ENCODE measurements around the gene PGA5. TPM values are rescaled to one million over a fixed set of nuclear protein-coding genes. Genes with fewer than 3 reads are reported as not detected.
A peak's percentile ranks its signal among the peaks of the same experiment; 100 is the strongest.

Gene PGA5
- total RNA-seq, 2 donors from 2014 or later: 0.75 to 0.93 TPM

DNA sequence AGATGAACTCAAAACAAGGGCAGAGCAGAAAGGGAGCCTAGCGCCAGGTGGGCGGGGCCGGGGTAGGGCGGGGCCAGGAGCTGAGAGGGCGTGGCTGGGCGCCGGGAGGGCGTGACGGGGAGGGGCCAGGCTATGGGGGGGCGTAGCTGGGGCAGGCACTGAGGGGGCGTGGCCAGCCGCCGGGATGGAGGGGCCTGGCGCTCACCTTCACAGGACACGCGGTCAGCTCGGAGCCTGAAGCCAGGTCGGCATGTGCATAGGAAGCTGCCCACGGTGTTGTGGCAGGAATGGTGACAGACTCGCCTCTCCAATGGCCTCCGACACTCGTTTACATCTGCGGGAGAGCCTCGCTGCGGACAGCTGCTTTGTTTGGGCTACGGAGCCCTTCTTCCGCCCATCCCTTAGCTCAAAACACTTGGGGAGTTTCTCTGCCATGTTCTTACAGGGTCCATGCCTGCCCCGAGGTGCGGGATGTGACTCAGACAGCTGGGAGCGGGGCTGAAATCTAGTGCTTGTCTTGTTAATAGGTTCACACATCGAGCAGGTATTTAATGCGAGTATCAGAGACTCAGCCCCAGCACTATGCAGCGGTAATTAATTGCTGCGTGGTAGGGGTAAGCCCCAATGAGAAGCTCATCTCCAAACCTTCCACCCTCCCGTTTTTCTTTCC is 40.7 kb downstream of the PGA5 start:
- Mint-ChIP-seq H3K4me3 (peak overlapping the region; percentile 30), H3K27me3 (ENCODE audit: insufficient read depth) (peaks cover 13% of the 10 kb centered on the region), H3K27ac (no peak overlapping the region), H3K4me1 (peaks cover 9% of the 10 kb centered on the region), H3K9me3 (peaks cover 5% of the 10 kb centered on the region), H3K36me3 (ENCODE audit: low read depth) (peaks cover 33% of the 10 kb centered on the region)
- Histone ChIP-seq H3K4me1 (ENCODE audit: control insufficient read depth, insufficient read depth, low read length) (no peaks in the 10 kb centered on the region), H3K9me3 (ENCODE audit: control insufficient read depth, low read length) (peaks cover 7% of the 10 kb centered on the region), H3K9ac (ENCODE audit: extremely low read depth, low read length, poor library complexity, severe bottlenecking) (no peak overlapping the region), H3K27ac (ENCODE audit: low read depth, low read length) (no peak overlapping the region), H3K27me3 (ENCODE audit: control insufficient read depth, insufficient read depth, low read length, poor library complexity, severe bottlenecking) (no peaks in the 10 kb centered on the region), H3K36me3 (ENCODE audit: control insufficient read depth, insufficient read depth, low read length) (peaks cover 11% of the 10 kb centered on the region), H3K4me3 (ENCODE audit: low read length) (no peak overlapping the region)
- DNase-seq: peak; percentile 97
- WGBS, 2 experiments (ENCODE audit: insufficient coverage in 1 of 2, insufficient read length in 1 of 2): 37 to 44% methylated on average over 15 to 35 of the region's 35 CpGs
- TF ChIP-seq, protein P1, sequence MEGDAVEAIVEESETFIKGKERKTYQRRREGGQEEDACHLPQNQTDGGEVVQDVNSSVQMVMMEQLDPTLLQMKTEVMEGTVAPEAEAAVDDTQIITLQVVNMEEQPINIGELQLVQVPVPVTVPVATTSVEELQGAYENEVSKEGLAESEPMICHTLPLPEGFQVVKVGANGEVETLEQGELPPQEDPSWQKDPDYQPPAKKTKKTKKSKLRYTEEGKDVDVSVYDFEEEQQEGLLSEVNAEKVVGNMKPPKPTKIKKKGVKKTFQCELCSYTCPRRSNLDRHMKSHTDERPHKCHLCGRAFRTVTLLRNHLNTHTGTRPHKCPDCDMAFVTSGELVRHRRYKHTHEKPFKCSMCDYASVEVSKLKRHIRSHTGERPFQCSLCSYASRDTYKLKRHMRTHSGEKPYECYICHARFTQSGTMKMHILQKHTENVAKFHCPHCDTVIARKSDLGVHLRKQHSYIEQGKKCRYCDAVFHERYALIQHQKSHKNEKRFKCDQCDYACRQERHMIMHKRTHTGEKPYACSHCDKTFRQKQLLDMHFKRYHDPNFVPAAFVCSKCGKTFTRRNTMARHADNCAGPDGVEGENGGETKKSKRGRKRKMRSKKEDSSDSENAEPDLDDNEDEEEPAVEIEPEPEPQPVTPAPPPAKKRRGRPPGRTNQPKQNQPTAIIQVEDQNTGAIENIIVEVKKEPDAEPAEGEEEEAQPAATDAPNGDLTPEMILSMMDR (conservative IDR thresholded peaks at IDR 0.05): no peak

DNA sequence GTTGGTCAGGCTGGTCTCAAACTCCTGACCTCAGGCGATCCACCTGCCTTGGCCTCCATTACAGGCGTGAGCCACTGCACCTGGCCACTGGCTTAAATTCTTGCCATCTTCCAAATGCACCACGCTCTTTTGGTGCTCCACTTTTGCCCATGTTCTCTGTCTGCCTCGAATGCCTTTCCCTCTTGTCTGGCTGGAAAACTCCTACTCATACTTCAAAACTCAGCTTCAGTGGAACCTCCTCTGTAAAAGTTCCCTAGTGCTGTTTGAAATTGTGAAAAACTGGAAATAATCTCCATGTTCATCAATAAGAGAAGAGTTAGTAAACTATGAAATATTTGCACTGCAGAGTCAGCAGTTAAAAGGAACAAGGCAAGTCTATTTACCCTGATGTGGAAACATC is 42.6 kb downstream of the PGA5 start:
- no peaks in the 10 kb centered on the region for H3K4me1 ChIP-seq (ENCODE audit: control insufficient read depth, insufficient read depth, low read length)
- no peak for DNase-seq
- WGBS, 2 experiments (ENCODE audit: insufficient coverage in 1 of 2, insufficient read length in 1 of 2): 89 to 94% methylated on average over 3 to 4 of the region's 4 CpGs
- peaks cover 6% of the 10 kb centered on the region for H3K4me1 Mint-ChIP-seq
- H3K9ac ChIP-seq (ENCODE audit: extremely low read depth, low read length, poor library complexity, severe bottlenecking): no peak overlapping the region
- H3K27ac ChIP-seq (ENCODE audit: low read depth, low read length): no peak overlapping the region
- peaks cover 11% of the 10 kb centered on the region for H3K36me3 ChIP-seq (ENCODE audit: control insufficient read depth, insufficient read depth, low read length)
- peaks cover 13% of the 10 kb centered on the region for H3K27me3 Mint-ChIP-seq (ENCODE audit: insufficient read depth)
- H3K9me3 ChIP-seq (ENCODE audit: control insufficient read depth, low read length): peaks cover 7% of the 10 kb centered on the region
- H3K9me3 Mint-ChIP-seq: peaks cover 5% of the 10 kb centered on the region
- H3K27me3 ChIP-seq (ENCODE audit: control insufficient read depth, insufficient read depth, low read length, poor library complexity, severe bottlenecking): no peaks in the 10 kb centered on the region
- no peak overlapping the region for H3K4me3 Mint-ChIP-seq
- H3K27ac Mint-ChIP-seq: no peak overlapping the region
- H3K4me3 ChIP-seq (ENCODE audit: low read length): no peak overlapping the region
- TF ChIP-seq, protein P1 (conservative IDR thresholded peaks at IDR 0.05): no peak
- H3K36me3 Mint-ChIP-seq (ENCODE audit: low read depth): peaks cover 39% of the 10 kb centered on the region

DNA sequence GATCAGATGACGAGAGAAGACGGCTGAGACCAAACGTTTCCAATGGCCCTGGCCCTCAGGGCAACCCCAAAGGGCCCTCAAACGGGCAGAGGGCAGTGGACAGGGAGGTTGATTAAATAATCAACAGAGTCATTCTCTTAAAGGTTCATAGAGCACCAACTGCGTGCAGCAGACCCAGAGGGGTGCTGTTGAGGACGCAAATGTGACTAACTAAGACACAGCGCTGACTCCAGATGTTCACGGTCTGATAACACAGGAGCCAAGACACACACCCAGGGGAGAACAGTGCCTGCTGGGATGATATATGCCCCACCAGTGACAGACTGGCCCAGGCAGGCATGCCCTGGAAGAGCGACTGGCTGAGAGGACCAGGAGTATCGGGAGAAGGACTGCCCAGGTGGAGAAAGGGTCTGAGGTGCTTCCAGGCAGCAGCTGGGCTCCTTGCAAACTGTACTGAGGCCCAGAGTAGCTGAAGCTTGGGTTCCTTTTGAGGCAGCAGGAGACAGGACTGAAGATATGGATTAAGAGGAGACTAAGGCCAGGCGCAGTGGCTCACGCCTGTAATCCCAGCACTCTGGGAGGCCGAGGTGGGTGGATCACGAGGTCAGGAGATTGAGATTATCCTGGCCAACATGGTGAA is 46.5 kb downstream of the PGA5 start:
- no peak for DNase-seq
- Mint-ChIP-seq H3K36me3 (ENCODE audit: low read depth) (peaks cover 33% of the 10 kb centered on the region), H3K4me1 (no peaks in the 10 kb centered on the region), H3K4me3 (no peak overlapping the region), H3K9me3 (peaks cover 5% of the 10 kb centered on the region), H3K27ac (no peak overlapping the region), H3K27me3 (ENCODE audit: insufficient read depth) (peaks cover 11% of the 10 kb centered on the region)
- no peaks in the 10 kb centered on the region for H3K27me3 ChIP-seq (ENCODE audit: control insufficient read depth, insufficient read depth, low read length, poor library complexity, severe bottlenecking)
- H3K27ac ChIP-seq (ENCODE audit: low read depth, low read length): no peak overlapping the region
- WGBS, 2 experiments (ENCODE audit: insufficient coverage in 1 of 2, insufficient read length in 1 of 2): 92 to 97% methylated on average over 11 to 14 of the region's 14 CpGs
- no peak overlapping the region for H3K4me3 ChIP-seq (ENCODE audit: low read length)
- H3K9ac ChIP-seq (ENCODE audit: extremely low read depth, low read length, poor library complexity, severe bottlenecking): no peak overlapping the region
- no peaks in the 10 kb centered on the region for H3K4me1 ChIP-seq (ENCODE audit: control insufficient read depth, insufficient read depth, low read length)
- TF ChIP-seq, protein P1 (conservative IDR thresholded peaks at IDR 0.05): no peak
- peaks cover 5% of the 10 kb centered on the region for H3K36me3 ChIP-seq (ENCODE audit: control insufficient read depth, insufficient read depth, low read length)
- H3K9me3 ChIP-seq (ENCODE audit: control insufficient read depth, low read length): peaks cover 7% of the 10 kb centered on the region

Data from endodermal cell (in vitro differentiated cells).